Measurements from ENCODE around the gene ZDHHC11.
"Not testable (repeated sequence)": the region's sequence is repeated elsewhere in the genome, so short reads cannot be mapped to it uniquely, and the experiment has no call there.

Gene ZDHHC11

GRCh38 chr5:845031-845675 lies 5.6 kb downstream of the ZDHHC11 start:
- not testable (repeated sequence) for H3K4me3 ChIP-seq (ENCODE audit: low read length); DNase-seq (ENCODE audit: low read depth)

- DNase-seq (ENCODE audit: low read depth); H3K4me3 ChIP-seq (ENCODE audit: low read length): not testable (repeated sequence)
These were observed 6.4 kb downstream of the ZDHHC11 start for GRCh38 chr5:844426-844825.

- DNase-seq (ENCODE audit: low read depth); H3K4me3 ChIP-seq (ENCODE audit: low read length): not testable (repeated sequence)
These were observed 6.9 kb downstream of the ZDHHC11 start for GRCh38 chr5:843926-844325.

- not testable (repeated sequence) for DNase-seq (ENCODE audit: low read depth); H3K4me3 ChIP-seq (ENCODE audit: low read length)
These were observed 7.4 kb downstream of the ZDHHC11 start for GRCh38 chr5:843371-843770.

GRCh38 chr5:842402-843221 lies 8.2 kb downstream of the ZDHHC11 start:
- not testable (repeated sequence) for DNase-seq (ENCODE audit: low read depth); H3K4me3 ChIP-seq (ENCODE audit: low read length)

GRCh38 chr5:841531-842401 lies 9.0 kb downstream of the ZDHHC11 start:
- DNase-seq (ENCODE audit: low read depth); H3K4me3 ChIP-seq (ENCODE audit: low read length): not testable (repeated sequence)

GRCh38 chr5:840974-841435 lies 9.8 kb downstream of the ZDHHC11 start:
- not testable (repeated sequence) for DNase-seq (ENCODE audit: low read depth); H3K4me3 ChIP-seq (ENCODE audit: low read length)

GRCh38 chr5:840118-840973 lies 10.4 kb downstream of the ZDHHC11 start:
- H3K4me3 ChIP-seq (ENCODE audit: low read length): not testable (repeated sequence)
- DNase-seq (ENCODE audit: low read depth): peak; percentile 85

GRCh38 chr5:838431-838851 lies 12.3 kb downstream of the ZDHHC11 start:
- not testable (repeated sequence) for H3K4me3 ChIP-seq (ENCODE audit: low read length); DNase-seq (ENCODE audit: low read depth)

GRCh38 chr5:837621-838121 lies 13.1 kb downstream of the ZDHHC11 start:
- not testable (repeated sequence) for H3K4me3 ChIP-seq (ENCODE audit: low read length); DNase-seq (ENCODE audit: low read depth)

- H3K4me3 ChIP-seq (ENCODE audit: low read length); DNase-seq (ENCODE audit: low read depth): not testable (repeated sequence)
These were observed 14.7 kb downstream of the ZDHHC11 start for GRCh38 chr5:835933-836612.

- H3K4me3 ChIP-seq (ENCODE audit: low read length); DNase-seq (ENCODE audit: low read depth): not testable (repeated sequence)
These were observed 16.8 kb downstream of the ZDHHC11 start for GRCh38 chr5:834013-834412.

- H3K4me3 ChIP-seq (ENCODE audit: low read length): not testable (repeated sequence)
These were observed 22.6 kb downstream of the ZDHHC11 start for GRCh38 chr5:828194-828593.

GRCh38 chr5:825544-825943 lies 25.2 kb downstream of the ZDHHC11 start:
- not testable (repeated sequence) for H3K4me3 ChIP-seq (ENCODE audit: low read length); DNase-seq (ENCODE audit: low read depth)

More at GRCh38 chr5:828194-828593, 22.6 kb downstream of the ZDHHC11 start:
- DNase-seq (ENCODE audit: low read depth): not testable (repeated sequence)

Data from epithelial cell of esophagus (primary cell).